Testis (tissue), 2 donors: Measurements from ENCODE around the gene NFE2L2.

Experiments used
- CTCF ChIP-seq, 3 experiments: fragments of 450-650 bp in 2 of 3; fragments of 200-600 bp in 1 of 3; sonication (generic) in 1 of 3; IDR thresholded peaks; one replicate each; pipeline ENCODE4 v1.5.1; 2016 to 2019; ENCODE audit warnings: antibody characterized with exemption in 3 of 3, mild to moderate bottlenecking in 2 of 3, moderate library complexity in 1 of 3
- POLR2A ChIP-seq: fragments of 450-650 bp; IDR thresholded peaks from one replicate; pipeline ENCODE4 v1.6.1; 2017; ENCODE audit warnings: antibody characterized with exemption, mild to moderate bottlenecking, moderate library complexity

- TF ChIP-seq POLR2A (no peak), CTCF (IDR thresholded peaks at IDR 0.05) (no peak)
These were observed 48.7 kb upstream of the NFE2L2 start for GRCh38 chr2:177313162-177313781.
